ENCODE measurements around the gene NRIP3. TPM values are rescaled to one million over a fixed set of nuclear protein-coding genes. Genes with fewer than 3 reads are reported as not detected.
"Not testable (repeated sequence)": the region's sequence is repeated elsewhere in the genome, so short reads cannot be mapped to it uniquely, and the experiment has no call there.

The NRIP3 gene
- total RNA-seq, 3 donors from 2014 or later: 1.9 to 2.4 (median 2.0) TPM

DNA sequence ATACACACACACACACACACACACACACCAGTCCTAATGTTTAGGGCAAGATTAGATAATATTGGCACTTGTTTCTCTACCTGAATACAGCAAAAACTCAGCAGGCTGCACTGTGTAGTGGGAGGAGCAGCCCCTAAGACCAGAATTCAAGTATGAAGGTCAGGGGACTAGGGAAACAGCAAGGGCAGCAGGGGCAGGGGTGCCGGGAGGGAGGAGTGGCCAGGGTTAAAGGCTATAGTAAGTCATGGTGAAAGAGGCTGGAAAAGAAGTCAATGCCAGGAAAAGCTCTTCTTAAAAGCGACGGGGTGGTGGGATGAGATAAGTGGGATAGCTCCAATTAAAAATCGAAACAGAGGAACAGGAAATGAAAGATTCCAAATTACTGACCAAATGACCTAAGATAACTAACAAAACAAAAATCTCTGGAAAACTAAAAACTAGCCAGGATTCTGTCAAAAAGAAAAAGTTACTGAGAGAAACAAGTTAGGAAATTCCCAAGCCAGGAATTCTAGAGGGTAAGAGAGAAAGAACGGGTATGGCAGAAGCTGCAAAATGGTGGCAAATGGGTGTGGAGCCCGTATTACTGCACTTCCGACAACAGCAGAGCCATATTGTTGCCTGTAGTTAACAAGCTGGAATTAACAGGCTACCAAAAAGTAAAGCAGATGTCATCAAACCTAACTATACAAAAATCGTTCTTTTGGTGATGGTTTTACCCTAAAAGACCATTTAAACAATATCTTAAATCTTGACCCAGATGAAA, 62.3 kb downstream of the NRIP3 start:
- no peaks in the 10 kb centered on the region for H3K9me3 Mint-ChIP-seq
- DNase-seq: no peak
- H3K36me3 Mint-ChIP-seq (ENCODE audit: insufficient read depth): peaks cover 4% of the 10 kb centered on the region
- no peak for ATAC-seq
- no peaks in the 10 kb centered on the region for H3K4me1 Mint-ChIP-seq (ENCODE audit: low read depth)
- no peak overlapping the region for H3K4me3 Mint-ChIP-seq
- H3K27me3 Mint-ChIP-seq (ENCODE audit: low read depth): no peaks in the 10 kb centered on the region

DNA sequence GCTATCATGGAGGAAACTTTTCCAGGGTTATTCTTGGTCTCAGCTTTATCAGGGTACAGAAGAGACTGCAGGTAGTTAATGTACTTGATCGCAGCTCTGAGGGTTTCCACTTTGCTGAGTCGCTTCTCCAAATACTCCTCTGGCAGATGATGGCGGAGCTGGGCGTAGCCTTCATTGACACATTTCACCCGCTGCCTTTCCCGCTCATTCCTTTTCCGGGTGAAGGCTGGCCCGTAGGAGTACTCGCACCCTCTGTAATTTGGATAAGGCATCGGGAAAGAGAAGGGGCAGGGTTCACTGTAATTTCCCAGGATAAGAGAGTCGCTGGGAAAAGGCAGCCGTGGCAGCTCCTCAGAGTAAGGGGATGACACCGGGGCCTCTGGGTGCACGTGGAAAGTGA, 66.1 kb downstream of the NRIP3 start:
- Mint-ChIP-seq H3K4me3 (no peak overlapping the region), H3K36me3 (ENCODE audit: insufficient read depth) (no peaks in the 10 kb centered on the region), H3K9me3 (no peaks in the 10 kb centered on the region), H3K27me3 (ENCODE audit: low read depth) (no peaks in the 10 kb centered on the region), H3K4me1 (ENCODE audit: low read depth) (no peaks in the 10 kb centered on the region)
- DNase-seq (no peak), ATAC-seq (no peak)

- no peaks in the 10 kb centered on the region for H3K36me3 Mint-ChIP-seq (ENCODE audit: insufficient read depth)
- no peaks in the 10 kb centered on the region for H3K4me1 Mint-ChIP-seq (ENCODE audit: low read depth)
- no peaks in the 10 kb centered on the region for H3K27me3 Mint-ChIP-seq (ENCODE audit: low read depth)
- DNase-seq: no peak
- no peak overlapping the region for H3K4me3 Mint-ChIP-seq
- ATAC-seq: no peak
- H3K9me3 Mint-ChIP-seq: no peaks in the 10 kb centered on the region
These were observed 66.6 kb downstream of the NRIP3 start for GRCh38 chr11:8937159-8937558.

DNA sequence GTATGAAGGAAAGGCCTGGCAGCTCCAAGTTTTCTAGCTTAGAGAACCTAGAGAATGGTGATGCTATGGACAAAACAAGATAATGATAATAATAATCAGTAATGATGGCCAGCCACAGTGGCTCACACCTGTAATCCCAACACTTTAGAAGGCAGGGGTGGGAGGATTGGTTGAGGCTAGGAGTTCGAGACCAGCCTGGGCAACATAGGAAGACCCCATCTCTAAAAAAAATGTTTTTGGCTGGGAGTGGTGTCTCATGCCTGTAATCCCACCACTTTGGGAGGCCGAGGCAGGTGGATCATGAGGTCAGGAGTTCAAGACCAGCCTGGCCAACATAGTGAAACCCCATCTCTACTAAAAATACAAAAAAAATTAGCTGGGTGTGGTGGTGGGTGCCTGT, 68.0 kb downstream of the NRIP3 start:
- H3K4me1 Mint-ChIP-seq (ENCODE audit: low read depth); H3K36me3 Mint-ChIP-seq (ENCODE audit: insufficient read depth); ATAC-seq; DNase-seq; H3K27me3 Mint-ChIP-seq (ENCODE audit: low read depth); H3K9me3 Mint-ChIP-seq; H3K4me3 Mint-ChIP-seq: not testable (repeated sequence)

- no peak for ATAC-seq
- no peak overlapping the region for H3K4me3 Mint-ChIP-seq
These were observed 68.9 kb downstream of the NRIP3 start for GRCh38 chr11:8934742-8935488.

GRCh38 chr11:8933931-8934330, 69.9 kb downstream of the NRIP3 start:
- Mint-ChIP-seq H3K9me3 (no peaks in the 10 kb centered on the region), H3K4me1 (ENCODE audit: low read depth) (no peaks in the 10 kb centered on the region), H3K36me3 (ENCODE audit: insufficient read depth) (no peaks in the 10 kb centered on the region), H3K4me3 (no peak overlapping the region), H3K27me3 (ENCODE audit: low read depth) (no peaks in the 10 kb centered on the region)
- ATAC-seq (no peak), DNase-seq (no peak)

More at GRCh38 chr11:8934742-8935488, 68.9 kb downstream of the NRIP3 start:
- no peaks in the 10 kb centered on the region for H3K27me3 Mint-ChIP-seq (ENCODE audit: low read depth)
- H3K9me3 Mint-ChIP-seq: no peaks in the 10 kb centered on the region
- DNase-seq: no peak
- H3K4me1 Mint-ChIP-seq (ENCODE audit: low read depth): no peaks in the 10 kb centered on the region
- H3K36me3 Mint-ChIP-seq (ENCODE audit: insufficient read depth): no peaks in the 10 kb centered on the region

DNA sequence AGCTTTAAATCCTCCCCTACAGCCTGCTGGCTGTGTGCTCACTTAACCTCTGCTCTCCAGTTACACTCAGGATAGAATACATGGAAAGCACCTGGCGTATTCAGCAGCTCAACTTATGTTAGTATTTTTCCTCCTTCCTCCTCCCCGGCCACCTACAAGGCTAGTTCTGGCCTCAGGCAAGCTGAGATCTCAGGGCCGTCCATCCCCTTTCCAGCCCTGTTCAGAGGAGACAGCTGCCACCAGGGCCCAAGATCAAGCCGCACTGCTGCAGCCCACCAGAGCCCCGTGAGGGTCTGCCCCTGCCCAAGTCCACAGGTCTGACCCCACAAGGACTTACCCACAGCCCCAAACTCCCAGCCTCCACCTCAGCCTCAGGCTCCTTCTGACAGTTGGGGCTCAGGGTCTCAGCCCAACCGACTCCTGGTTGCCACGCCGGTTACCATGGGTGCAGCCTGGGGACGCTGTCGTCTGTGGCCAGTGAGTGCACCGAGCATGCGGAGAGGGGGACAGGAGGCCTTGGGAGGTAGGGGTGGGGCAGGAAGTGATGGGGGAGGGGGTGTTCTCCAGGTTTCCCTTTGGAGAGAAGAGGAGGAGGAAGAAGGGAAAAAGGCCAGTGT, 71.1 kb downstream of the NRIP3 start, which contains the start of gene C11orf16:
Gene C11orf16, minus strand, starts transcription at position 384 of the 617 bp plus-strand sequence. CDS start 639 bp downstream, outside the sequence.
- H3K4me1 Mint-ChIP-seq (ENCODE audit: low read depth): no peaks in the 10 kb centered on the region
- H3K4me3 Mint-ChIP-seq: no peak within 1 kb of the TSS
- H3K36me3 Mint-ChIP-seq (ENCODE audit: insufficient read depth): no peaks in the 10 kb centered on the region
- DNase-seq (no peak), ATAC-seq (no peak)
- H3K9me3 Mint-ChIP-seq: no peaks in the 10 kb centered on the region
- H3K27me3 Mint-ChIP-seq (ENCODE audit: low read depth): no peaks in the 10 kb centered on the region

Other genes starting within 250 kb of the NRIP3 start
- gene AKIP1, start 92.8 kb downstream of the NRIP3 start, total RNA-seq: 10 to 100 TPM; 18.2 to 25.6 (median 25.6) TPM
- not detected for gene C11orf16, start 71.1 kb downstream of the NRIP3 start, total RNA-seq
- not detected for gene ASCL3, start 61.0 kb downstream of the NRIP3 start, total RNA-seq
- 10 to 100 TPM; 25.6 to 28.9 (median 28.6) TPM for gene TMEM9B, start 39.6 kb downstream of the NRIP3 start, total RNA-seq
- gene SCUBE2, start 87.6 kb upstream of the NRIP3 start, total RNA-seq: under 1 TPM; 0.20 to 0.41 (median 0.26) TPM